GM12878 (cell line): Measurements from ENCODE around the gene MSL3. TPM values are rescaled to one million over a fixed set of nuclear protein-coding genes. Genes with fewer than 3 reads are reported as not detected.

ENCODE experiments used
- ATAC-seq: fragments of 200-7000 bp; cut with Tn5 transposase; 3 replicates; pipeline ENCODE4 v1.9.1; 2020; ENCODE audit warnings: mild to moderate bottlenecking, moderate library complexity
- BruUV-seq: library from RNA; stranded (reverse); fragments of 400-500 nt; replicated peaks from 2 replicates; lab custom pipeline; 2021; lab: Mats Ljungman, UMichigan
- CTCF ChIA-PET: fragments of 300-600 bp; sonication (Branson Sonifier 250); formaldehyde crosslinking; extraction: SDS; loops from one replicate; lab custom pipeline; 2021; ENCODE audit warnings: inconsistent platforms; lab: Yijun Ruan, JAX
- POLR2A ChIA-PET: fragments of 350-600 bp; formaldehyde crosslinking; extraction: SDS; loops from one replicate; lab custom pipeline; 2021; ENCODE audit warnings: inconsistent platforms; lab: Charles Lee
- RAD21 ChIA-PET: fragments of 300-600 bp; sonication (Branson Sonifier 250); formaldehyde crosslinking; loops from one replicate; lab custom pipeline; 2023; ENCODE audit warnings: antibody characterized with exemption; ENCODE audit not compliant: unreplicated experiment; lab: Charles Lee
- SMC1A ChIA-PET: fragments of 300-600 bp; sonication (Branson Sonifier 250); formaldehyde crosslinking; loops from one replicate; lab custom pipeline; 2023; ENCODE audit not compliant: unreplicated experiment, uncharacterized antibody; lab: Charles Lee
- DNase-seq: peaks from one replicate; pipeline ENCODE4 v3.0.0-alpha.2; 2011; ENCODE audit warnings: low read depth, low spot score
- FAIRE-seq: peaks from 3 replicates; lab custom pipeline; 2011; peaks lifted over from hg19 to GRCh38; lab: Jason Lieb, UNC
- H2AFZ ChIP-seq: 2 replicates; pipeline ENCODE4 v1.6.0; 2011; ENCODE audit warnings: low read depth, low read length, control low read depth; ENCODE audit not compliant: control insufficient read depth
- H3K27ac ChIP-seq: 2 replicates; pipeline ENCODE4 v1.5.1; 2011; ENCODE audit warnings: control low read depth; ENCODE audit not compliant: control insufficient read depth, insufficient read depth
- H3K27me3 ChIP-seq, 2 experiments: replicated peaks in 1 of 2; 2 replicates each; pipeline versions ENCODE4 v1.6.0 to v1.6.1; 2011; ENCODE audit warnings: low read length in 1 of 2; ENCODE audit not compliant: control insufficient read depth in 2 of 2, insufficient read depth in 2 of 2
- H3K36me3 ChIP-seq, 2 experiments: 2 replicates each; pipeline ENCODE4 v1.5.1; 2011; ENCODE audit warnings: low read length in 1 of 2; ENCODE audit not compliant: control insufficient read depth in 2 of 2, insufficient read depth in 2 of 2
- H3K4me1 ChIP-seq: 2 replicates; pipeline ENCODE4 v1.6.1; 2011; ENCODE audit warnings: mild to moderate bottlenecking, low read length, moderate library complexity, mixed read lengths; ENCODE audit not compliant: control insufficient read depth, insufficient read depth
- H3K4me2 ChIP-seq: 2 replicates; pipeline ENCODE4 v1.6.0; 2011; ENCODE audit warnings: control low read depth; ENCODE audit not compliant: control insufficient read depth, insufficient read depth
- H3K4me3 ChIP-seq: fragments of 200-600 bp; sonication (generic); 2 replicates; pipeline ENCODE4 v1.5.1; 2016
- H3K79me2 ChIP-seq: 2 replicates; pipeline ENCODE4 v1.6.0; 2011; ENCODE audit warnings: low read length; ENCODE audit not compliant: control insufficient read depth, insufficient read depth
- H3K9ac ChIP-seq: 2 replicates; pipeline ENCODE4 v1.8.0; 2011; ENCODE audit warnings: low read length, control low read depth, mixed read lengths; ENCODE audit not compliant: control insufficient read depth, insufficient read depth
- H3K9me3 ChIP-seq: replicated peaks from 3 replicates; pipeline ENCODE4 v1.5.1; 2011; ENCODE audit warnings: mild to moderate bottlenecking, low read length; ENCODE audit not compliant: control insufficient read depth, insufficient read depth
- H4K20me1 ChIP-seq: 2 replicates; pipeline ENCODE4 v1.6.0; 2011; ENCODE audit not compliant: control insufficient read depth, insufficient read depth
- BACH1 ChIP-seq: fragments of 450-650 bp; IDR thresholded peaks from 2 replicates; pipeline ENCODE4 v1.6.1; 2017; ENCODE audit warnings: mild to moderate bottlenecking, borderline replicate concordance
- BHLHE40 ChIP-seq, 2 experiments: fragments of 450-650 bp in 1 of 2; IDR thresholded peaks; 2 replicates each; pipeline ENCODE4 v1.6.1; 2011 to 2017; ENCODE audit warnings: low read depth in 2 of 2, borderline replicate concordance in 1 of 2, improper control_type of control experiment in 1 of 2, low read length in 1 of 2, mild to moderate bottlenecking in 1 of 2
- CREM ChIP-seq: IDR thresholded peaks from 2 replicates; pipeline ENCODE4 v1.6.1; 2014; ENCODE audit warnings: antibody characterized with exemption, low read depth
- CTCF ChIP-seq, 3 experiments: IDR thresholded peaks in 2 of 3; conservative IDR thresholded peaks in 1 of 3; 2 replicates each; pipeline ENCODE4 v1.5.1; 2011; ENCODE audit warnings: low read depth in 3 of 3, low read length in 3 of 3, mild to moderate bottlenecking in 3 of 3, control low read depth in 2 of 3, moderate library complexity in 2 of 3, inconsistent platforms in 1 of 3, mixed read lengths in 1 of 3; ENCODE audit not compliant: control insufficient read depth in 2 of 3, insufficient read depth in 1 of 3; ENCODE audit errors: extremely low read depth in 1 of 3
- DPF2 ChIP-seq: fragments of 450-650 bp; IDR thresholded peaks from 2 replicates; pipeline ENCODE4 v1.6.1; 2017; ENCODE audit warnings: mild to moderate bottlenecking
- GATAD2B ChIP-seq: fragments of 450-650 bp; conservative IDR thresholded peaks from 2 replicates; pipeline ENCODE4 v1.6.1; 2017; ENCODE audit warnings: low read depth, mild to moderate bottlenecking, moderate library complexity
- JUND ChIP-seq: IDR thresholded peaks from 2 replicates; pipeline ENCODE4 v1.6.1; 2012; ENCODE audit warnings: low read depth, mild to moderate bottlenecking, low read length, improper control_type of control experiment, moderate library complexity
- KDM1A ChIP-seq: fragments of 200-600 bp; sonication (generic); IDR thresholded peaks from 2 replicates; pipeline ENCODE4 v1.6.1; 2016; ENCODE audit warnings: borderline replicate concordance
- MTA3 ChIP-seq: IDR thresholded peaks from 2 replicates; pipeline ENCODE4 v1.6.1; 2012; ENCODE audit warnings: low read length, inconsistent platforms, borderline replicate concordance
- NBN ChIP-seq: fragments of 450-650 bp; IDR thresholded peaks from 2 replicates; pipeline ENCODE4 v1.6.1; 2016
- NFXL1 ChIP-seq: fragments of 450-650 bp; IDR thresholded peaks from 2 replicates; pipeline ENCODE4 v1.6.1; 2017; ENCODE audit warnings: antibody characterized with exemption, mild to moderate bottlenecking, borderline replicate concordance
- NR2C2 ChIP-seq: IDR thresholded peaks from 2 replicates; pipeline ENCODE4 v1.6.1; 2011; ENCODE audit warnings: borderline replicate concordance, low read depth; ENCODE audit not compliant: control insufficient read depth, insufficient read length
- NRF1 ChIP-seq: conservative IDR thresholded peaks from 2 replicates; pipeline ENCODE4 v1.6.1; 2011; ENCODE audit warnings: mild to moderate bottlenecking, low read depth, low read length, improper control_type of control experiment
- POLR2AphosphoS2 ChIP-seq: IDR thresholded peaks from 2 replicates; pipeline ENCODE4 v1.6.1; 2011; ENCODE audit warnings: low read depth, mild to moderate bottlenecking, low read length, improper control_type of control experiment, moderate library complexity
- RB1 ChIP-seq: fragments of 450-650 bp; formaldehyde crosslinking; IDR thresholded peaks from 2 replicates; pipeline ENCODE4 v1.6.1; 2017; ENCODE audit warnings: mild to moderate bottlenecking, borderline replicate concordance
- RELB ChIP-seq: fragments of 450-650 bp; IDR thresholded peaks from 2 replicates; pipeline ENCODE4 v1.6.1; 2017; ENCODE audit warnings: low read depth, mild to moderate bottlenecking, moderate library complexity
- SIX5 ChIP-seq: IDR thresholded peaks from 2 replicates; pipeline ENCODE4 v1.6.1; 2011; ENCODE audit warnings: mild to moderate bottlenecking, low read depth, low read length, moderate library complexity; ENCODE audit not compliant: severe bottlenecking
- TBL1XR1 ChIP-seq: IDR thresholded peaks from 2 replicates; pipeline ENCODE4 v1.6.1; 2012; ENCODE audit warnings: low read depth, low read length, improper control_type of control experiment
- ZBTB33 ChIP-seq: fragments of 450-650 bp; IDR thresholded peaks from 2 replicates; pipeline ENCODE4 v1.6.1; 2017; ENCODE audit warnings: mild to moderate bottlenecking
- WGBS: methylation state at CpG from one replicate; pipeline ENCODE4 v1.1.6; 2016; ENCODE audit warnings: low lambda C conversion rate; ENCODE audit not compliant: insufficient replicate concordance, insufficient coverage; ENCODE audit errors: missing lambda C conversion rate; 5-methylcytosine and 5-hydroxymethylcytosine counted together
- in situ Hi-C: fragments of 300-500 bp; cut with MboI; formaldehyde crosslinking; loops from 9 replicates; pipeline ENCODE4 v1.14.3; 2018; ENCODE audit warnings: mixed read lengths
- intact Hi-C: fragments of 100-400 bp; cut with micrococcal nuclease; formaldehyde crosslinking; loops from one replicate; pipeline ENCODE4 v1.14.2; 2022; ENCODE audit not compliant: unreplicated experiment
- polyA plus RNA-seq, 11 experiments: library from polyadenylated mRNA; depleted of rRNA in 4 of 11; unstranded in 6 of 11; stranded (reverse) in 5 of 11; fragments of >200 nt; fragmentation: Nextera tagmentation in 4 of 11; fragmentation: Illumina TruSeq in 1 of 11; extraction: Ambion mirVana in 4 of 11; extraction: Trizol in 1 of 11; gene quantifications; 1 replicate in 1 of 11; 2 replicates in 10 of 11; pipeline versions ENCODE4 v1.2.1 to v1.2.3, GENCODE V29; 2011 to 2016; ENCODE audit warnings: inconsistent platforms in 2 of 11, missing spikeins in 2 of 11, low read depth in 1 of 11
- total RNA-seq, 4 experiments: library from RNA; depleted of rRNA in 3 of 4; stranded (reverse); fragments of >200 nt in 3 of 4; fragmentation: Illumina TruSeq in 1 of 4; extraction: Trizol in 1 of 4; gene quantifications; 2 replicates each; pipeline versions ENCODE4 v1.2.1 to v1.2.3, GENCODE V29; 2013 to 2021

MSL3 gene
- total and polyA plus RNA-seq, 10 of the 15 experiments (the other 5 are each of a cell fraction or from before 2014, with no cell fraction given), result 28.4 to 438 (median 40.7) TPM

- Histone ChIP-seq H3K27ac (no peak overlapping the region), H3K27me3 (no peaks in the 10 kb centered on the region), H3K79me2 (peaks cover 5% of the 10 kb centered on the region), H3K4me1 (peaks cover 7% of the 10 kb centered on the region; the same call in 1 of the 2 replicates), H3K4me2 (no peak overlapping the region), H3K9me3 (no peaks in the 10 kb centered on the region; the same call in 2 of the 3 replicates), H3K36me3 (no peaks in the 10 kb centered on the region), H2AFZ (no peak overlapping the region), H3K9ac (no peak overlapping the region), H3K4me3 (no peak overlapping the region), H4K20me1 (no peaks in the 10 kb centered on the region)
- ChIA-PET CTCF (interaction anchor here (0.7 to 4.7 kb wide), 8 partner anchors 8 to 219 kb away, joined by 3 to 29 read pairs (median 5); no protein-coding TSS in a partner anchor), RAD21 (interaction anchor here (1.1 to 6.3 kb wide), 5 partner anchors 8 to 219 kb away, joined by 4 to 89 read pairs (median 12); no protein-coding TSS in a partner anchor), POLR2A (interaction anchor here (0.6 kb wide), 1 partner anchor 79 kb away, joined by 3 read pairs; no protein-coding TSS in a partner anchor), SMC1A (interaction anchor here (1.4 to 4.8 kb wide), 9 partner anchors 9 to 220 kb away, joined by 3 to 57 read pairs (median 6); no protein-coding TSS in a partner anchor)
- FAIRE-seq (no peak), DNase-seq (no peak), ATAC-seq (no peak)
- 79% methylated on average over 18 of the region's 18 CpGs for WGBS
- no TSS peak for BruUV-seq
- intact Hi-C loops, result no loop called here
- in situ Hi-C loops, result no loop called here
- TF ChIP-seq BHLHE40 (IDR thresholded peaks at IDR 0.05; ENCODE audit: borderline replicate concordance in 1 of 2, low read depth in 2 of 2, low read length in 1 of 2) (no peak), NFXL1 (no peak), MTA3 (no peak), JUND (no peak), CREM (no peak), CTCF (IDR thresholded peaks at IDR 0.05 in 2 of 3, conservative IDR thresholded peaks at IDR 0.05 in 1 of 3; ENCODE audit: control insufficient read depth in 2 of 3, extremely low read depth in 1 of 3, insufficient read depth in 1 of 3, low read depth in 3 of 3, low read length in 3 of 3) (no peak), NBN (no peak), NR2C2 (no peak), RB1 (no peak), KDM1A (no peak), TBL1XR1 (no peak), ZBTB33 (no peak), GATAD2B (no peak), POLR2AphosphoS2 (no peak), BACH1 (no peak), DPF2 (no peak), RELB (no peak), NRF1 (no peak), SIX5 (no peak)
Observed at GRCh38 chrX:11754958-11755645, 2.9 kb upstream of the MSL3 start.
